ENCODE data around the gene PRSS57.

The PRSS57 gene

DNA sequence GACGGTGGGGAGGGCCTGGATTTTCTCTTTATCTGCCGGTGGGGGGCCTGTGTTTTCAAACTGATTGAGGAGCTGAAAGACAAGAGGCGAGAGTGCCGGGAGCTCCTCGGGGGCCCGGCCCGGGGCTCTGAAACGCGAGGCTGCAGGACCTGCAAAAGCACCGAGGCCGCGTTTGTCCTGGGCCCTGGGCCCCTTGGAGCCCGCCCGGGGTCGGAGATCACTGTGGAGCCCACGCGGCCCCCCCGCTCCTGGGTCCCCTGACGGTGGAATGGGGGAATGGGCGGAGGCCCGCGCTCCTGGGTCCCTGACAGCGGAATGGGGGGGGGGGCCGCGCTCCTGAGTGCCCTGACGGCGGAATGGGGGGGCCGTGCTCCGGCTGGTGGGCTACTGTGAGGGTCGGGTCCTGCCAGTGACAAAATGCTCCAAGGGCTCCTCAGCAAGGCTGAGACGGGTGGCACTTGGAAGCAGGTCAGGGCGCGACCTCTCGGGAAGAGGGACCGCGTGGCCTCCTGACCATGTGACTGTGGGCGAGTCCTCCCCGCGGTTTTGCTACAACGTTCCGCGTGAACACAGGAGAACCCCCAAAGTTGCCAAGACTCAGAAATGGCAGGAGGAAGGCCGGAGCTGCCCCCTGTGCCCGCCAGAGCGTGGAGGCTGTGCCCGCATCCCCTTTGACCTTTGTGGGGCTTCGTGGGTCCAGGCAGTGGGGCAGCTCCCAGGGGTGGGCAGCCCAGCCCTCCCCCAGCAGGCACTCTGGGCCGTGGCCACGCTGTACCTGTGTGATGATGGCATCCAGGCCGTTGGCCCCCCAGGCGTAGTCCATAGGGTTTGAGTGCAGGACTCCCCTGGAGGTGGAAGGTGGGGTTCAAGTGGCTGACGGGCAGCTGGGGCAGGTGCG, 46.1 kb downstream of the PRSS57 start:
- H3K4me3 ChIP-seq (ENCODE audit: severe bottlenecking) = no peak overlapping the region
- peaks cover 35% of the 10 kb centered on the region for H3K36me3 ChIP-seq (ENCODE audit: low read depth)
- no peaks in the 10 kb centered on the region for H3K27me3 ChIP-seq (ENCODE audit: insufficient read depth, poor library complexity, severe bottlenecking)
- TF ChIP-seq, protein P1, sequence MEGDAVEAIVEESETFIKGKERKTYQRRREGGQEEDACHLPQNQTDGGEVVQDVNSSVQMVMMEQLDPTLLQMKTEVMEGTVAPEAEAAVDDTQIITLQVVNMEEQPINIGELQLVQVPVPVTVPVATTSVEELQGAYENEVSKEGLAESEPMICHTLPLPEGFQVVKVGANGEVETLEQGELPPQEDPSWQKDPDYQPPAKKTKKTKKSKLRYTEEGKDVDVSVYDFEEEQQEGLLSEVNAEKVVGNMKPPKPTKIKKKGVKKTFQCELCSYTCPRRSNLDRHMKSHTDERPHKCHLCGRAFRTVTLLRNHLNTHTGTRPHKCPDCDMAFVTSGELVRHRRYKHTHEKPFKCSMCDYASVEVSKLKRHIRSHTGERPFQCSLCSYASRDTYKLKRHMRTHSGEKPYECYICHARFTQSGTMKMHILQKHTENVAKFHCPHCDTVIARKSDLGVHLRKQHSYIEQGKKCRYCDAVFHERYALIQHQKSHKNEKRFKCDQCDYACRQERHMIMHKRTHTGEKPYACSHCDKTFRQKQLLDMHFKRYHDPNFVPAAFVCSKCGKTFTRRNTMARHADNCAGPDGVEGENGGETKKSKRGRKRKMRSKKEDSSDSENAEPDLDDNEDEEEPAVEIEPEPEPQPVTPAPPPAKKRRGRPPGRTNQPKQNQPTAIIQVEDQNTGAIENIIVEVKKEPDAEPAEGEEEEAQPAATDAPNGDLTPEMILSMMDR (IDR thresholded peaks at IDR 0.05; ENCODE audit: poor library complexity, severe bottlenecking) = no peak
- no peaks in the 10 kb centered on the region for H3K9me3 ChIP-seq (ENCODE audit: severe bottlenecking)
- DNase-seq (ENCODE audit: low spot score) (no peak), ATAC-seq (ENCODE audit: low read depth) (no peak)
- H3K4me1 ChIP-seq (ENCODE audit: insufficient read depth, poor library complexity, severe bottlenecking) = no peaks in the 10 kb centered on the region
- no peak overlapping the region for H3K27ac ChIP-seq (ENCODE audit: poor library complexity, severe bottlenecking)

DNA sequence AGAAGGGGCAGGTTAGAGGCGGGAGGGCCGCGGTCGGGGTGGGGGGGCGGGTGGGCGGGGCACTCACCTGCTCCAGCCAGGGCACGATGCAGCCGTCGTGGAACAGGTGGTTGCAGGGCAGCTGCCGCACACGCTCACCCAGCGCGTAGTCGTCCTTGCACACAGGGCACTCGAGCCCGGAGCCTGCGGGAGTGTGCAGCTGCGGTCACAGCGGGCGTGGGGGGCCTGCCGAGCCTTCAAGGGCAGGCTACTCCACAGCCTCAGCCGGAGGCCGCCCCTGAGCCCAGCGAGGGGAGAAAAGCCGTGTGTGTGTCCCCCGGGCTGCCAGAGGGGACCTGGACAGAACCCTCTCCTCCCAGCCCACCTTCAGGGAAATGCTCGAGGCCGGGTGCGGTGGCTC, 46.9 kb downstream of the PRSS57 start:
- no peak for ATAC-seq (ENCODE audit: low read depth)
- Histone ChIP-seq H3K36me3 (ENCODE audit: low read depth) (peaks cover 31% of the 10 kb centered on the region), H3K27ac (ENCODE audit: poor library complexity, severe bottlenecking) (no peak overlapping the region), H3K4me3 (ENCODE audit: severe bottlenecking) (no peak overlapping the region), H3K4me1 (ENCODE audit: insufficient read depth, poor library complexity, severe bottlenecking) (no peaks in the 10 kb centered on the region), H3K9me3 (ENCODE audit: severe bottlenecking) (no peaks in the 10 kb centered on the region), H3K27me3 (ENCODE audit: insufficient read depth, poor library complexity, severe bottlenecking) (no peaks in the 10 kb centered on the region)
- TF ChIP-seq, protein P1 (IDR thresholded peaks at IDR 0.05; ENCODE audit: poor library complexity, severe bottlenecking) = no peak
- no peak for DNase-seq (ENCODE audit: low spot score)

DNA sequence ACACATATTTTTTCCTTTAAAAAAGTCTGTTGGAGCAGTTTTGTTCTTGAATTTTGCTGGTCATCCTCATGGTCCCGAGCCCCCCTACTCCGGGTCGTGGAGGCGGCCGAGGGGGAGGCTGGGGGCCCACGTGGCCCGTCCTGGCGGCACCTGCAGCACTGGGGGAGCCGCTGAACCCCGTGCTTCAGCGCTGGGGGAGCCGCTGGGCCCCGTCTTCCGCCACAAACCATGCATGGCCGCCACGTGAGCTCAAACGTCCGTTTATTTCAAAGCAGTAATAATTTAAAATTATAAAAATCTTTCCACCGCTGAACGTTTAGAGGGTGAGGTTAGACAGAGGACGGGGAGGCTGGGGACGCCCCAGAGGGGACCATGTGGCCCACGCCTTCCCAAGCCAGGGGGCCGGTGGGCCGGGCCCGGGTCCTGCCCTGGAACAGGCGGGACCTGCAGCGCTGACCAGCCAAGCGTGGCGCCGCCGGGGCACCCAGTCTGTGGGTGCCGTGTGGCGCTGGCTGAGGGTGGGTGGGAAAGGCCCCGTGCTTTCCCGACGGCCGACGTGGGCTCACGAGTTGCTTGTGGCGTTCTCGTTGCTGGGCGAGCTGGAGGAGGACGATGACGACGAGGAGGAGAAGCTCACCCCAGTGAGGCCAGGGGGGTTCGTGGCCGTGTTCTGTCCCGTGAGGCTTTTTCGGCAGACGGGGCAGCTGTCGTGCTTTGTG, 47.5 kb downstream of the PRSS57 start:
- Histone ChIP-seq H3K4me3 (ENCODE audit: severe bottlenecking) (no peak overlapping the region), H3K27me3 (ENCODE audit: insufficient read depth, poor library complexity, severe bottlenecking) (no peaks in the 10 kb centered on the region), H3K36me3 (ENCODE audit: low read depth) (peaks cover 25% of the 10 kb centered on the region), H3K9me3 (ENCODE audit: severe bottlenecking) (no peaks in the 10 kb centered on the region), H3K4me1 (ENCODE audit: insufficient read depth, poor library complexity, severe bottlenecking) (no peaks in the 10 kb centered on the region), H3K27ac (ENCODE audit: poor library complexity, severe bottlenecking) (no peak overlapping the region)
- ATAC-seq (ENCODE audit: low read depth) (no peak), DNase-seq (ENCODE audit: low spot score) (no peak)
- TF ChIP-seq, protein P1 (IDR thresholded peaks at IDR 0.05; ENCODE audit: poor library complexity, severe bottlenecking) = no peak

DNA sequence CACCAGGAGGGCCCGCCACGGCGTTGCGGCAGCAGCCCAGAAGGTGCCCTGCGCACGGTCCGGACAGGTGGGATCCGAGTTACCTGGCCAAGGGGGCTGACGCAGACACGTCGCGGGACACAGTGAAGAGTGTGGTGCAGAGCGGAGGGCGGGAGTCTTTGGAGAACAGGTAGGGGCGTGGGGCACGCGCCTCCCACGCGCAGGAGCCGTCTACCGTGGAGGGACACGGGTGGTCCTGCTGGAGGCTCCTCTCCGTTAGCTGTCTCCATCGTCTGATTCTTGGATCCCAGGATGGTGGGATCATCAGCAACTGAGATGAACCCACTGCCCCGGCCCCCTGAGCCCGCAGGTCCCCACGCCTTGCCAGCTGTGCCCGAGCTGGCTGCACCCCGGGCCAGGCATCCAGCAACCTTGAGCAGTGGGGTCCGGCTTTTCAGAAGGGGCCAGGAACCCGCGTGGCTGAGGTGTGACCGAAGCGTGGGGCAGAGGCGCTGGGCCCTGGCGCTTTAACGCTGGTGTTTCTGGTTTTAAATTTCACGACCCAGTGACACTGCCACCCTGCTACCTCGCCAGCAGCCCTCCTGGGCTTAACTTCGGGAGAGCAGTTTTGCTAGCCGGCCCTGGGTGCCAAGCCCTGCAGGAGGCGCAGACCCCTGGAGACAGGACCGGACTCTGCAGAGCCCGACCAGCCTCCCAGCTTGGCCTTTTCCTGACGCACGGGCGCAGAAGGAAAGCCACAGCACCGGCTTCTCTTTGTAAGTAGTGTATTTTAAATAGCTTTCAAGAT, 48.3 kb downstream of the PRSS57 start:
- no peaks in the 10 kb centered on the region for H3K27me3 ChIP-seq (ENCODE audit: insufficient read depth, poor library complexity, severe bottlenecking)
- H3K4me1 ChIP-seq (ENCODE audit: insufficient read depth, poor library complexity, severe bottlenecking) = no peaks in the 10 kb centered on the region
- H3K27ac ChIP-seq (ENCODE audit: poor library complexity, severe bottlenecking) = no peak overlapping the region
- ATAC-seq (ENCODE audit: low read depth) (no peak), DNase-seq (ENCODE audit: low spot score) (no peak)
- H3K9me3 ChIP-seq (ENCODE audit: severe bottlenecking) = no peaks in the 10 kb centered on the region
- H3K4me3 ChIP-seq (ENCODE audit: severe bottlenecking) = no peak overlapping the region
- H3K36me3 ChIP-seq (ENCODE audit: low read depth) = peaks cover 20% of the 10 kb centered on the region
- TF ChIP-seq, protein P1 (IDR thresholded peaks at IDR 0.05; ENCODE audit: poor library complexity, severe bottlenecking) = no peak

Measured in RWPE2 (cell line).